Middle frontal gyrus (tissue), 1 donor: ENCODE measurements around the gene HECTD4.
"Not testable (repeated sequence)": the region's sequence is repeated elsewhere in the genome, so short reads cannot be mapped to it uniquely, and the experiment has no call there.

ENCODE experiments used
- DNase-seq: peaks from one replicate; pipeline ENCODE4 v3.0.0-alpha.2; 2015; ENCODE audit warnings: low spot score; ENCODE audit errors: extremely low spot score

HECTD4 gene

GRCh38 chr12:112122823-112123690 is 259.2 kb downstream of the HECTD4 start:
- no peak for DNase-seq

DNA sequence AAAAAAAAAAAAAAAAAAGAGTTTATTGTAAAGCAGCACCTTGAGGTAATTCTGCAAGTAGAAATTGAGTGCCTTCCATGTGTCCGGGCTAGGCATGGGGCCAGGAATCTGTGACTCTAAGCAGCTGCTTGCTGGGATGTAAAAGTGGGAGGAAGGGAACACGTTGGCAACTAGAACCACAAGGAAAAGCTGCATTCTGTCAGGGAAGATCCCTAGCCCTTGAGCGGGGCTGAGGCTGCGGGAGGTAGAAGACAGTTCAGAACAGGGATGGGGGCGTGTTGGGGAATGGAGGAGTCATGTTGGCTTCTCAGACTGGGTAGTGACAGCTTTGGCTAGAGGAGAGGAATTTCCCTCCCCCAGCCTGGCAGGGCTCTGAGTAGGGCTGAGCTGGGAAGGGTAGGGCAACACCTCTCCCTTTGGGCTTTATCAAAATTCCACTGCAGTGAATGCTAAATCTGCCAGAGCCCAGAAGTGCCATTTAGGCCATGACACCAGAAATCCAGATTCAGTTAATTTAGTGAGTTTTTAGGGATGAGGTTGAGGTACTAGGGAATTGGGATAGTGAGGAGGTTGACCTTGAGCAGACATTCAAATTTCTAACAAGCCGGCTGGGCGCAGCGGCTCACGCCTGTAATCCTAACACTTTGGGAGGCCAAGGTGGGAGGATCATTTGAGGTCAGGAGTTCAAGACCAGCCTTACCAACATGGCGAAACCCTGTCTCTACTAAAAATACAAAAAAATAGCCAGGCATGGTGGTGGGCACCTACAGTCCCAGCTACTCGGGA is 260.3 kb downstream of the HECTD4 start:
- peak; percentile 50 for DNase-seq

- DNase-seq, result no peak
Measured at GRCh38 chr12:112117685-112118084, 264.5 kb downstream of the HECTD4 start.

DNA sequence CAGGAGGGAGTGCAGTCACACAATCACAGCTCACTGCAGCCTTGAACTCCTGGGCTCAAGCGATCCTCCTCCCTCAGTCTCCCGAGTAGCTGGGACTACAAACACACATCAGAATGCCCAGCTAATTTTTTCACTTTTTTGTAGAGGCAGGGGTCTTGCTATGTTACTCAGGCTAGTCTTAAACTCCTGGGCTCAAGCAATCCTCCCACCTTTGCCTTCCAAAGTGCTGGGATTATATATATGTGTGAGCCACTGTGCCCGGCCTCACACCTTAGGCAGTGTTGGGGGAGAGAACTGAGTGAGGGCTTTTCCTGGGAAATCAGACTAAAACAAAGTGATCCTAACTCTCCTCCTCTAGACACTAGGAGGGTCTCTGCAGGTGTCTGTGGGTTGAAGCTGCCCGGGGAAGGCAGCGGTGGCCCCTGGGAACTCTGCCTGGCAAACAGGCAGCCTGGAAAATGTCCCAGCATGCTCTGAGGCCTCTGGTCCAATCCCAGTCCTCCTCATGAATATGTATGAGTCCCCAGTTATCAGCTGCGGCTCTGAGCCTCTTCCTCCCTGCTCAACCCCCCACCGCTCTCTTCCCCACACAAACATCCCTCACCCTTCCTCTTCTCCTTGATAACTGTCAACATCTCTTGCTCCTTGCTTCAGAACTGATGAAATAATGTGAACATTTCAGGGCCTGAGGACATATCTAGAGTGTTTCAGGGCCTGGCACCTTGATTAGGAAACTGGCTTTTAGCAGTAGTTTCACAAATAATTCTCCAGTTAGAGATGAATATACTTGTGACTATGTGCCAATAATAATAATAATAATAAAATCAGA is 265.8 kb downstream of the HECTD4 start:
- peak; percentile 85 for DNase-seq

- no peak for DNase-seq
Measured at GRCh38 chr12:112115259-112116045, 266.8 kb downstream of the HECTD4 start.

- DNase-seq, result no peak
Measured at GRCh38 chr12:112112409-112113133, 269.7 kb downstream of the HECTD4 start.

DNA sequence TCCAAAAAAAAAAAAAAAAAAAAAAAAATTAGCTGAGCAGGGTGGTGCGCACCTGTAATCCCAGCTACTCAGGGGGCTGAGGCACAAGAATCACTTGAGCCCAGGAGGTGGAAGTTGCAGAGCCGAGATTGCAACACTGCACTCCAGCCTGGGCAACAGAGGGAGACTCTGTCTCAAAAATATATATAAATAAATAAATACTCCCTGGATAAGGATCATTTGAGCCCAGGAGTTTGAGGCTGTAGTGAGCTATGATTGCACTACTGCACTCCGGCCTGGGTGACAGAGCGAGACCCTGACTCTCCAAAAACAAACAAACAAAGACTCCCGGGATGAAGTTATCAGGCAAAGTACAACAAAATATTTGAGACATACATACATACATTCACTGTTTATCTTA is 270.3 kb downstream of the HECTD4 start:
- DNase-seq, result no peak

GRCh38 chr12:112110787-112111662 is 271.2 kb downstream of the HECTD4 start:
- not testable (repeated sequence) for DNase-seq
